HG03025 (cell line): ENCODE data around the gene UTP25.
"Not testable (repeated sequence)": the region's sequence is repeated elsewhere in the genome, so short reads cannot be mapped to it uniquely, and the experiment has no call there.

Source experiments
- ATAC-seq: cut with Tn5 transposase; IDR thresholded peaks from one replicate; pipeline ENCODE4 v1.9.1; 2021; ENCODE audit warnings: mild to moderate bottlenecking, moderate library complexity; ENCODE audit not compliant: unreplicated experiment, low FRiP score

Gene UTP25, protein sequence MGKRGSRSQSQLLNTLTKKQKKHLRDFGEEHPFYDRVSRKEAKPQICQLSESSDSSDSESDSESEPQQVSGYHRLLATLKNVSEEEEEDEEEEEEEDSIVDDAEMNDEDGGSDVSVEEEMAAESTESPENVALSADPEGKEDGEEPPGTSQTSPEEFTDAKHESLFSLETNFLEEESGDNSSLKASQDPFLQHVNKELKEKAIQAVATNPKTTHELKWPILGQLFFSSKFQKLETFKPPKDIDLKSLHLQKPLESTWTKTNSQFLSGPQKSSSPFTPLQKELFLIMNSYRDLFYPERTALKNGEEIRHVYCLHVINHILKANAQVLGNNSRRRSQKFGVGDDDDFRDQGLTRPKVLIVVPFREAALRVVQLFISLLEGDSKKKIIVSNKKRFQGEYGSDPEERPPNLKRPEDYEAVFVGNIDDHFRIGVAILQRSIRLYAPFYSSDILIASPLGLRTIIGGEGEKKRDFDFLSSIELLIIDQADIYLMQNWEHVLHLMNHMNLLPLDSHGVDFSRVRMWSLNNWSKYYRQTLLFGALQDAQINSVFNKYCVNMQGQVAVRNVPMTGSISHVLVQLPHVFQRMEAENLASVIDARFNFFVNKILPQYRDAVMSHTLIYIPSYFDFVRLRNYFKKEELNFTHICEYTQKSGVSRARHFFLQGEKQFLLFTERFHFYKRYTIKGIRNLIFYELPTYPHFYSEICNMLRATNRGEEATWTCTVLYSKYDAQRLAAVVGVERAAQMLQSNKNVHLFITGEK

GRCh38 chr1:209827384-209828262 is at the start of gene UTP25:
Gene UTP25, plus strand, starts transcription at chr1:209827972. Its CDS starts 92 bp downstream, at chr1:209828064.
- ATAC-seq: peak; percentile 93

DNA sequence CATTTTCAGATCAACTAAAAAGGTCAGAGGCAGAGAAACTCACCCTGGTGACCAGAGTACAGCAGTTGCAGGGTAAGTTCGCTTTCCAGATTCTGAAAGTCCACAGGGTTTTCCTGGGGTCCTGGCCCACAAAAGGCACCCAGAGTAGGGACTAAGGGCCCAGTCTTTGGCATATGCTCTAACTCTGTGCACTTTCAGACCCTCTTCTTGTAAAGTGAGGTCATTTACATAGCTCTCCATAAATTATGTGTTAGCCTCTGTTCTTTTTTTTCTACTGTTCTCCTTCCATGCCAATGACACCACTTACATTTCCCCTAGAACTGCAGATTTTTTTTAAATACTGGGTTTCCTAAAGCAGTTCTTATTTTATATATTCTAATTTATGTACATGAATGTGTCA is 49.7 kb upstream of the UTP25 start:
- no peak for ATAC-seq

DNA sequence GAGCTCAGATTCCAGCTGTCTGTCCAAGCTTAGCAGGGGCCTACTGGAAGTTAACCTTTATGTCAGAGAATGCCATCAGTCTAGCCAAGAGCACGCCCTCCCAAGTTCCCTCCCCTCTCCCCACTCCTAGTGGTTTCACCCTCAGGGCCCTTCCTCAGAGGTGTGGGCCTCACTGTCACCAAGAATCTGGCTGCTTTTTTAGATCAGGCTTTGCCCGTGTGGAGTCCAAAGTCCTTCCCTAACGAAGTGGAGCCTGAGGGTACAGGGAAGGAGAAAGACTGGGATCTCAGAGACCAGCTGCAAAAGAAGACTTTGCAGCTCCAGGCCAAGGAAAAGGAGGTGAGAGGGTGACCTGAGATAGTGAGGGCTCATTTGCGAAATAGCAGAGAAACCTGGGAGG is 47.5 kb upstream of the UTP25 start:
- ATAC-seq: no peak

GRCh38 chr1:209783386-209783785 is 44.4 kb upstream of the UTP25 start:
- no peak for ATAC-seq

DNA sequence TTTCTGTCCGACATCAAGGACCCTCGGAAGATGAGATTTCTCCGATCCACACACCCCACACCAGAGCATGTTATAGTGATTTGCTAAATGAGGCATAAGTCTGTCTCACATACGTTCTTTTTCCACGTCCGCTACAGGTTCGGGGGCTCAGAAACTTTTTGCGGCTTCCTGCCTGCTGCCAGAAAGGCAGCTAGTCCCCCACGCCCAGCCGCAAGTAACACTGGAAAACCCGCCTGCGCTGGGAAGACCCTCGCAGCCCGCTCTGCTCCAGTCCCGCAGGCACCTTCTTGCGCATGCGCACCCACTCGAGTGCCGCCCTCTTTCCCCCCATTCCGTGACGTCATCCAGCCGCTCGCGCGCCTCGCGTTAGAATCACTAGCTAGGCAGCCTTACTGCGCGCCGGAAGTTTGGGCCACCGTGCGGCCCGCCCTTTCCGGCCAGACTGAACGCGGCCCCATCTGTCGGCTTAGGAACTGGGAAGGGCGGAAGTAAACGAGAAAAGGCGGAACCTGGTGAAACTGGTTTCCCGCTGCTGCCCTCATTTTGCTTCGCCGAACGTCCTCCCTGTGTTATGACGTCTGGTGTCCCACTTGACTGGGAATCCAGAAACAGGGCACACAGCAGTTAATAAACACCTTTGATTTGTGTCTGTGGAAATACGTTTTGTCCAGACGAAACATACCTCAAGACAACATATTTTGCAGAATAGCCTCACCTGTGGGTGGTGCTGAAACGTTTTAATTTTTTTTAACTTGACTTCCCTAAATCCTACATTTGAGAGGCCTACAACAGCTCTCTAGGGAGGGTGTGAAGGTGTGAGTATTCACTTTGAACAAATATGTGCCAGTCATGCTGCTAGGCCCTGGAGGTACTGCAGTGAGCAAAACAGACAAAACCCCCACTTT is 43.3 kb upstream of the UTP25 start, which contains the start of gene C1orf74:
C1orf74 (minus strand) TSS at position 295 of the 905 bp plus-strand sequence. CDS start 925 bp downstream, outside the sequence.
- peak; percentile 99 for ATAC-seq

GRCh38 chr1:209785592-209785991 is 42.2 kb upstream of the UTP25 start:
- no peak for ATAC-seq

DNA sequence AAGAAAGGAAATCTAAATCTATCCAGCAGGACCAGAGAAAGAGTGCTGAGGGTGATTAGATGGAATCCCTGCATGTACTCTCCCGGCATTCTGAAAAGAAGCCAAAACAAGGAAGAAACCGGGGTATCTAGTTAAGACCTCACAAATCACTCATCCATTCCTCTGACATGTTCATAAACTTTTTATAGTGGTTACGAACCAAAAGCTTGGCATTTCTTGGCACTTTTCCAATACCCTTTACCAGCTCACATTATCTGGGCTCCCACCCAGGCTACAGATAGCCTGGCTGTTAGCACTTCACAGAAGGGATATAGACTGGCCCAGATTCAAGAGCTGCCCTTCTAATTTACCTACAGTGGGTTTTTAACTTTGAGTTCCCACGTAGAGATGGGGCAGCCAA is 41.6 kb upstream of the UTP25 start:
- no peak for ATAC-seq

GRCh38 chr1:209787551-209787950 is 40.2 kb upstream of the UTP25 start:
- ATAC-seq: no peak

DNA sequence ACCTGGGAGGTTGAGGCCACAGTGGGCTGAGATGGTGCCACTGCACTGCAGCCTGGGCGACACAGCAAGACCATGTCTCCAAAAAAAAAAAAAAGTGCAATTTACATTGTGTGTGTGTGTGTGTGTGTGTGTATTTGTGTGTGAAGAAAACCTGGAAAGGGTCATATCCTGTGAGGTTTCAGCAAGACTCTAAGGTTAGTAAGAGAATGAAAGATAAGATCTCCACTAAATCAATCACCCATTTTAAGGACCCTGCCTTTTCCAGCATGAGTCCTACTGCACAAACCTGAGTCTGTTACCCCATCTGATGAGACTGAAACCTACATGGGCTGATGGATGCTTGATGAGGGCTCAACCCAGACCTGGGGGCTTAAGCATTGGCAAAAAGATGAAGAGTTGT is 38.5 kb upstream of the UTP25 start:
- ATAC-seq: no peak

- no peak for ATAC-seq
Observed at GRCh38 chr1:209790286-209791193, 37.2 kb upstream of the UTP25 start.

DNA sequence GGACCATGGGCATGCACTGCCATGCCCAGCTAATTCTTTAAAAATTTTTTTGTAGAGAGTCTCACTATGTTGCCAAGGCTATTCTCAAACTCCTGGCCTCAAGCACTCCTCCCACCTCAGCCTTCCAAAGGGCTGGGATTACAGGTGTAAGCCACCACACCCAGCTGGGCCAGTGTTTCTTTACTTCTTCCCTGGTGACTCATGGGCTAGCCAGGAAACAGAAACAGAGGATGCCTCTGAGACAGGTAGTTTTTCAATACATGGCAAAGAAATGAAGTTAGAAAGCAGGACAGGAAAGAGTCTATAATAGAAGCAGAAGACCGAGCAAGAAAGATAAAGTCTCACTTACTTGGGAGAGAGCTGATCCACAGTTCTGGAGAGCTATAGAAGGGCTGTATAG is 35.9 kb upstream of the UTP25 start:
- ATAC-seq: no peak

DNA sequence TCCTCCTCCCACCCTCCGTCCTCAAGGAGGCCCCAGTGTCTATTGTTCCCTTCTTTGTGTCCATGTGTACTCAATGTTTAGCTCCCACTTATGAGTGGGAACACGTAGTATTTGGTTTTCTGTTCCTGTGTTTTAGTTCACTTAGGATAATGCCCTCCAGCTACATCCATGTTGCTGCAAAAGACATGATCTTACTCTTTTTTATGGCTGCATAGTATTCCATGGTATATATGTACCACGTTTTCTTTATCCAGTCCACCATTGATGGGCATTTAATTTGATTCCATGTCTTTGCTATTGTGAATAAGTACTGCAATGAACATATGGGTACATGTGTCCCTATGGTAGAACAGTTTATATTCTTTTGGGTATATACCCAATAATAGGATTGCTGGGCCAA is 34.1 kb upstream of the UTP25 start:
- not testable (repeated sequence) for ATAC-seq

- no peak for ATAC-seq
Observed at GRCh38 chr1:209797978-209798639, 29.7 kb upstream of the UTP25 start.

- no peak for ATAC-seq
Observed at GRCh38 chr1:209800984-209801834, 26.6 kb upstream of the UTP25 start.

DNA sequence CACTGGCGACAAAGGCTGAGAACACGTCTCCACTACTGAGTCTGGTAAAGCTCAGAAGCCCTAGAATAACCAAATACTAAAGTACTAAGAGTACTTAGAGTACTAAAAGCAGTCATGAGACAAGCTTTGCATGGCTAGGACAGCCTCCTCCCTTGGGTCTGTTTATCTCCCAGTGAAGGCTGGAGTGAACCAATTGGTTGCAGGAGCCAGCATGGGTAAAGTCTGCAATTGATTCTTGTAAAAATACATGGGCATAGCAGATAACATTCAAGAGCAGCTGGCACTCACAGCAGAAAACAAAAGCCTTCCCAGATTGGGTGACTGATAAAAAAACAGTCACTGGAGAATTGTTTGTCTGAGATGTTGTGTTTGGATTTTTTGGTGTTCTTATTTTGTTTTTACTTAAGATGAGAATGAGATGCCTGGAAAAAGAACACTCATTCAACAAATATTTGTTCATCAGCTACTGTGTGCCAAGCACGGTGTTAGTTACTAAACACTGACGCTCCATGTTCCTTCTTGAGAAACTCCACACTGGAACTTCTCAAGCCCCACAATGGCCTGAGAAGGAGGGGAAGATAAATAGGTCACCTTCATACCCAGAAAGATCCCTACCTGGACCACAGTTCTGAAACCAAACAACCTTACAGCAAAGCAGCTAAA is 25.5 kb upstream of the UTP25 start:
- ATAC-seq: no peak

GRCh38 chr1:209802780-209803152 is 25.0 kb upstream of the UTP25 start:
- no peak for ATAC-seq

- no peak for ATAC-seq
Observed at GRCh38 chr1:209803568-209803967, 24.2 kb upstream of the UTP25 start.
